Left ventricle myocardium inferior (tissue), 1 donor: ENCODE data around the gene BTBD16. TPM values are rescaled to one million over a fixed set of nuclear protein-coding genes. Genes with fewer than 3 reads are reported as not detected.

Experiments
- DNase-seq: peaks from one replicate; pipeline ENCODE4 v3.0.0-alpha.2; 2020
- H3K27ac ChIP-seq: fragments of 200-600 bp; replicated peaks from 2 replicates; pipeline ENCODE4 v1.8.0; 2021
- H3K27me3 ChIP-seq: fragments of 200-600 bp; 2 replicates; pipeline ENCODE4 v1.8.0; 2021; ENCODE audit warnings: low read depth
- H3K36me3 ChIP-seq: fragments of 200-600 bp; 2 replicates; pipeline ENCODE4 v1.8.0; 2021
- H3K4me1 ChIP-seq: fragments of 200-600 bp; 2 replicates; pipeline ENCODE4 v1.8.0; 2021
- H3K4me3 ChIP-seq: fragments of 200-600 bp; 2 replicates; pipeline ENCODE4 v1.8.0; 2021; ENCODE audit warnings: mild to moderate bottlenecking, moderate library complexity
- H3K9me3 ChIP-seq: fragments of 200-600 bp; replicated peaks from 2 replicates; pipeline ENCODE4 v1.8.0; 2021
- CTCF ChIP-seq: fragments of 200-600 bp; IDR thresholded peaks from 2 replicates; pipeline ENCODE4 v1.8.0; 2021; ENCODE audit warnings: antibody characterized with exemption, mild to moderate bottlenecking, borderline replicate concordance
- intact Hi-C: fragments of 100-400 bp; cut with micrococcal nuclease; formaldehyde crosslinking; loops from one replicate; pipeline ENCODE4 v1.11.0; 2022
- total RNA-seq: library from RNA; stranded (reverse); fragmentation: NEBNext Ultra II Directional; extraction: Animal tissue kit (Norgen Biotek cat#: 25700); gene quantifications from one replicate; pipeline ENCODE4 v1.2.1, GENCODE V29; 2021
- donor health status: DM: no; HTN: yes; CAD: no; lungs with severe emphysema.

The BTBD16 gene
- total RNA-seq, 1 donor from 2014 or later, result not detected

GRCh38 chr10:122333037-122333436, 61.9 kb downstream of the BTBD16 start:
- Histone ChIP-seq H3K27me3 (no peaks in the 10 kb centered on the region), H3K36me3 (no peaks in the 10 kb centered on the region), H3K27ac (no peak overlapping the region), H3K9me3 (no peaks in the 10 kb centered on the region), H3K4me3 (no peak overlapping the region), H3K4me1 (peaks cover 2% of the 10 kb centered on the region)
- DNase-seq, result no peak
- intact Hi-C loops, result no loop called here
- no peak for TF ChIP-seq CTCF

GRCh38 chr10:122336332-122336731, 65.2 kb downstream of the BTBD16 start:
- H3K9me3 ChIP-seq, result no peaks in the 10 kb centered on the region
- intact Hi-C loops, result no loop called here
- no peaks in the 10 kb centered on the region for H3K27me3 ChIP-seq
- no peaks in the 10 kb centered on the region for H3K36me3 ChIP-seq
- no peak for DNase-seq
- H3K27ac ChIP-seq, result no peak overlapping the region
- no peak for TF ChIP-seq CTCF
- peaks cover 34% of the 10 kb centered on the region for H3K4me1 ChIP-seq
- no peak overlapping the region for H3K4me3 ChIP-seq

- intact Hi-C loops, result no loop called here
- H3K4me1 ChIP-seq, result peaks cover 40% of the 10 kb centered on the region
- H3K36me3 ChIP-seq, result no peaks in the 10 kb centered on the region
- H3K27me3 ChIP-seq, result no peaks in the 10 kb centered on the region
- no peak for TF ChIP-seq CTCF
- no peaks in the 10 kb centered on the region for H3K9me3 ChIP-seq
- no peak overlapping the region for H3K27ac ChIP-seq
- no peak for DNase-seq
- no peak overlapping the region for H3K4me3 ChIP-seq
Measured at GRCh38 chr10:122336961-122337360, 65.9 kb downstream of the BTBD16 start.

- Histone ChIP-seq H3K9me3 (no peaks in the 10 kb centered on the region), H3K4me1 (peaks cover 53% of the 10 kb centered on the region), H3K4me3 (no peak overlapping the region), H3K27ac (peak overlapping the region; percentile 42), H3K27me3 (no peaks in the 10 kb centered on the region), H3K36me3 (no peaks in the 10 kb centered on the region)
- DNase-seq, result no peak
- no peak for TF ChIP-seq CTCF
- intact Hi-C loops, result no loop called here
Measured at GRCh38 chr10:122338609-122339441, 67.7 kb downstream of the BTBD16 start.

- Histone ChIP-seq H3K36me3 (no peaks in the 10 kb centered on the region), H3K27me3 (no peaks in the 10 kb centered on the region), H3K4me1 (peaks cover 64% of the 10 kb centered on the region), H3K9me3 (no peaks in the 10 kb centered on the region), H3K27ac (peak overlapping the region; percentile 84), H3K4me3 (peak overlapping the region; percentile 14)
- peak; percentile 36 for DNase-seq
- TF ChIP-seq CTCF, result no peak
- intact Hi-C loops, result loop anchor here (5.0 kb wide), 2 partner anchors 96 to 226 kb away; no protein-coding TSS in a partner anchor
Measured at GRCh38 chr10:122341141-122341810, 70.2 kb downstream of the BTBD16 start.
